ENCODE results near the gene RBBP4.
"Not testable (repeated sequence)": the region's sequence is repeated elsewhere in the genome, so short reads cannot be mapped to it uniquely, and the experiment has no call there.

RBBP4 gene

GRCh38 chr1:32650752-32651460 lies at the start of gene RBBP4:
Gene RBBP4, plus strand, starts transcription at chr1:32651208. Its CDS starts 99 bp downstream, at chr1:32651307.
- peak; percentile 96 for DNase-seq

GRCh38 chr1:32605711-32606424 lies 45.1 kb upstream of the RBBP4 start:
- DNase-seq: no peak

DNA sequence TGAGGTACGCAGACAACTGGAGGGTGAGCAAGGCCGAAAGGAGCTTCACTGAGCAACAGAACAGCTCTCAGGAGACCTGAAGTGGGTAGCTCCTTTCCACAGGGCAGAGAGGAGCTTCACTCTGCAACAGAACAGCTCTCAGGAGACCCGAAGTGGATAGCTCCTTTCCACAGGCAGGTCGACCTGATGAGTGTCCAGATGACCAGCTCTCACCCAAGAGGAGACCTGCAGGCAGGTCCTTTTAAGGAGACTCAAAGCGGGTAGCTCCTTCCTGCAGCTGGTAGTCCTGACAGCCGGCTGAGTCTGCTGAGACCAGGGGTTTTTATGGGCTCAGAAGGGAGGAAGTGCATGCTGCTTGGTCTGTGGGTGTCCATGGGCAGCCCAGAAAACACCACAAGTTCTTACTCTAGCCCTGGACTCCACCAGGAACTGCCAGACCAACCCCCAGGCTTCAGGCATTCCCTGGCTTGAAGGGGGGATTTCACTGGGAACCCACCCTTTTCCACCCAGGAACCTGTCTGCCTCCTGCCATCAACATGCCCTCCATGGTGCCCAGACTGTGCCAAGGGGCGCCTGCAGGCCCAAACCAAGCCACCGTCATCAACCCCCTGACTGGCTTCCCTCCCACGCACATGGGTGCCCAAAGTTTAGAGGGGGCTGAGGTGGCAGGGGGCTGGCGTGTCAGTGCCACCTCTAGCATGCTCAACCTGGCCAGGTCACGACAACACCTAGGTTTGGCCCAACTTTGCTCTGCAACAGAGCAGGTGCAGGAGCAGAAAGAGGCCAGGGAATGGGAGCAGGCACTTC lies 44.2 kb upstream of the RBBP4 start:
- DNase-seq: no peak

DNA sequence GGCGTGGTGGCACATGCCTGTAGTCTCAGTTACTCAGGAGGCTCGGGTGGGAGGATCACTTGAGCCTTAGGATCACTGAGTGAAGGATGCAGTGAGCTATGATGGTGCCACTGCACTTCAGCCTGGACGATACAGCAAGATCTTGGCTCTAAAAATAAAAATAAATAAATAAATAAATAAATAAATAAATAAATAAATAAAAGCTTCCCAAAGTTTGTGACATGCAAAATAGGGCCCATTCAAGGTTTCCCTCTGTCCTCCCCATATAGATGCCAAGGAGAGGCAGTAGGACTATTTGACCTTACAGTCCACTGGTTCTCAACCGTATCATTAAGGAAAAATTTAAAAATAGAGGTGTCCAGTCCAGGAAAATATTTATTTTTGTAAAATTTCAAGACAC lies 41.8 kb upstream of the RBBP4 start:
- DNase-seq: no peak

DNA sequence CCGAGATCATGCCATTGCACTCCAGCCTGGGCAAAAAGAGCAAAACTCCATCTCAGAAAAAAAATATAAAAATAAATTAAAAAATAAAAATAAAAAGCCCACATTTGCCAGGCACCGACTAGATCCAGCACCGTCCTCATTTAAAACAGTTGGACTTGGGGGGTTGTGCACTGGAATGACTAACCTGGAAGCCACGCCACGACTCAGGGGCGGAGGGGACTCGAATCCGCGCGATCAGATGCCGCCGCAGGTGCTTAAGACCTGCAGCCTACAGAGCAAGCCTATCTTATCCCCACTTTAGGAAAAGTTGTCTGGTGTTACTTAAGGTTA lies 39.2 kb upstream of the RBBP4 start:
- no peak for DNase-seq

DNA sequence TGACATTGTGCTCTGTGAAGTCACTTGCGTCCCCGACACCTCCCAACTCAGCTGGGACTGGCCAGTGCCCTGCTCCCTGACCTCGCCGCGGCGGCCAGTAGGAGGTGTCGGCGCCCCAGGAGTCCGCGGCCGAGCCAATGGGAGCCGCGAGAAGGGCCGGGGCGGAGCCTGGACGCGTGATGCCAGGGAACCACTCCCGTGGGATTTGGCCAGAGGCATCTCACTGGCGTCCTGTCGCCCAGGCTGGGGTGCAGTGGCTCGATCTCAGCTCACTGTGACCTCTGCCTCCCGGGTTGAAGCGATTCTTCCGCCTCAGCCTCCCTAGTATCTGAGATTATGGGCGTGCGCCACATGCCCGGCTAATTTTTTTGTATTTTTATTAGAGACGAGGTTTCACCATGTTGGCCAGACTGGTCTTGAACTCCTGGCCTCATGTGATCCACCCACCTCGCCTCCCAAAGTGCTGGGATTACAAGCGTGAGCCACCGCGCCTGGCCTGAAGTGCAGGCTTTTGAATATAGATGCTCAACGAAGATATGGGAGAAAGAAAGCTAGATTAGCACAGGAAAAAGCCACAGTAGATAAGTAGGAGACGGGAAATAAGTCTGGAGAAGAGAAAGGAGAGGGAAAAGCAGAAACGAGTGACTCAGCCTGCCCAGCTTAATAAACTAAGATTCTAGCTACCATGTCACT lies 38.7 kb upstream of the RBBP4 start:
- peak; percentile 82 for DNase-seq

GRCh38 chr1:32613472-32613871 lies 37.5 kb upstream of the RBBP4 start:
- no peak for DNase-seq

DNA sequence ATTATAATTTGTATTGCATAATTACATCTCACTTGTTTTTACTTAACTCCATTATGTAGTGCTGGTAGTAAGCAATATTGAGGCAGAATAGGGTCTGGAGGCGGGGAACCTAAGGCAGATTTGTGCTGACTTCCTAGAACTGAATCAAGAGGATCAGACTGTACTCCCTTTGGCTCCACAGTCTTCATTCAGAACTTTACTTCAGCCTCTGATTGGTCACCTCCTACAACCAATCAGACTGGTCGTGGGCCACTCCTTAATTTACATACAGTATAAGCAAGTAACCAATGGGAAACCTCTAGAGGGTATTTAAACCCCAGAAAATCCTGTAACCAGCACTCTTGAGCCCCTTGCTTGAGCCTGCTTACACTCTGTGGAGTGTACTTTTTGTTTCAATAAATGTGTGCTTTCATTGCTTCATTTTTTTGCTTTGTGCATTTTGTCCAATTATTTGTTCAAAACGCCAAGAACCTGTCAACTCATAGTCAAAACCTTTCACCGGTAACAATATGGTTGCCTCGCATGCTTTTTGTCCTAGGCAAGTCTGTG lies 32.3 kb upstream of the RBBP4 start:
- DNase-seq: peak; percentile 49

DNA sequence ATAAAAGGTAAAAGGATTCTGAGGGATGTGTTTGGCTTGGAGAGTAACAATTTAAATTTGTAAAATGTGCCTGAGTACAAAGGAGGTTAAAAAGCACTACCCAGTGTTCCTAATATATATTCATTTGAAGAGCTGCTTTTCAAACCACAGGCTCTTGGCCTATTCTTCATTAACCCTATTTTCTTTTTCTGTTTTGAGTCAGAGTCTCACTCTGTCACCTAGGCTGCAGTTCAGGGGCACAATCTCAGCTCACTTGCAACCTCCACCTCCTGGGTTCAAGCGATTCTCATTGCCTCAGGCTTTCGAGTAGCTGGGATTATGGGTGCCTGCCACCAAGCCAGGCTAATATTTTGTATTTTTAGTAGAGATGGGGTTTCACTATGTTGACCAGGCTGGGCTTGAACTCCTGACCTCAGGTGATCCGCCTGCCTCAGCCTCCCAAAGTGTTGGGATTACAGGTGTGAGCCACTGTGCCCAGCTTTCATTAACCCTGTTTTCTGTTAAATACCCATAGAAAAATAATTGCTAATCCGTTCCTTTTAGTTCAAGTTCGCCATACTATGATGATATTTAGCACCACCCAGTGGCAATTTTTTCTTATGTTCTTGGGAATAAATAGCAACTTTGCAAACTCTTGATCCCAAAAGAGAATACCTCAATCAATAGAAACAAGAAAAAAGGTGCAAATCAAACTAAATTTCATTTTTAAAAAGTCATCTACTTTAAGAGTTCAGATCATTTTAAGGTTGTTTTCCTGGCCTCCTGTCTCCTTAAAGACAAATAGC lies 31.1 kb upstream of the RBBP4 start:
- DNase-seq: peak; percentile 49

DNA sequence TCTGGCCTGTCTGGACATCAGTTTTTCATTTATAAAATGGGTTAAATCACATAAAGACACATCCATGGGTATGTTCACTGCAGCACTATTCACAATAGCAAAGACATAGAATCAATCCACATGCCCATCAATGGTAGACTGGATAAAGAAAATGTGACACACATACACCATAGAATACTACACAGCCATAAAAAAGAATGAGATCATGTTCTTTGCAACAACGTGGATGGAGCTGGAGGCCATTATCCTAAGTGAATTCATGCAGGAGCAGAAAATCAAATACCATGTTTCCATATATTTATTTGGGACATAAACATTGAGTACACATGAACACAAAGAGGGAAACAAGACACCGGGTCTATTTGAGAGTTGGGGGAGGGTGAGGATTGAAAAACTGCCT lies 28.8 kb upstream of the RBBP4 start:
- no peak for DNase-seq

- DNase-seq: no peak
Observed at GRCh38 chr1:32622806-32623681, 28.0 kb upstream of the RBBP4 start.

DNA sequence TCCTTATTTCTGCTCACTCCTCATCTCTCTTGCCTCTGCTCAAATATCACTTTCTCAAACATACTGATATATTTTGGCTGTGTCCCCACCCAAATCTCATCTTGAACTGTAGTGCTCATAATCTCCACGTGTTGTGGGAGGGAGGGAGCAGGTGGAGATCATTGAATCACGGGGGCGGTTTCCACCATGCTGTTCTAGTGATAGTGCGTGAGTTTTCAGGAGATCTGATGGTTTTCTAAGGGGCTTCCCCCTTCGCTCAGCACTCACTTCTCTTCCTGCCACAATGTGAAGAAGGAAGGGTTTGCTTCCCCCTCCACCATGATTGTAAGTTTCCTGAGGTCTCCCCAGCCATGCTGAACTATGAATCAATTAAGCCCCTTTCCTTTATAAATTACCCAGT lies 27.2 kb upstream of the RBBP4 start:
- peak; percentile 26 for DNase-seq

DNA sequence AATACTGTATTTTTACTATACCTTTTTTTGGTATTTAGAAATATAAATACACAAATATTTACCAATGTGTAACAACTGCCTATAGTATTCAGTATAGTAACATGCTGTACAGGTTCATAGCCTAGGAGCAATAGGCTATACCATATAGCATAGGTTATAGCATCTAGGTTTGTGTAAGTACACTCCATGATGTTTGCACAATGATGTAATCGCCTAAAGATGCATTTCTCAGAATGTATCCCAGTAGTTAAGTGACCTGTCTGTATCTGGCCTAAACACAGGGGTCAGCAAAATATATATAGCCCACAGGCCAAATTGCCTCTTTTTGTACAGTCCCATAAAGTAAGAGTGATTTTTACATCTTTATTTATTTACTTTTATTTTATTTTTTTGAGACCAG lies 24.8 kb upstream of the RBBP4 start:
- no peak for DNase-seq

DNA sequence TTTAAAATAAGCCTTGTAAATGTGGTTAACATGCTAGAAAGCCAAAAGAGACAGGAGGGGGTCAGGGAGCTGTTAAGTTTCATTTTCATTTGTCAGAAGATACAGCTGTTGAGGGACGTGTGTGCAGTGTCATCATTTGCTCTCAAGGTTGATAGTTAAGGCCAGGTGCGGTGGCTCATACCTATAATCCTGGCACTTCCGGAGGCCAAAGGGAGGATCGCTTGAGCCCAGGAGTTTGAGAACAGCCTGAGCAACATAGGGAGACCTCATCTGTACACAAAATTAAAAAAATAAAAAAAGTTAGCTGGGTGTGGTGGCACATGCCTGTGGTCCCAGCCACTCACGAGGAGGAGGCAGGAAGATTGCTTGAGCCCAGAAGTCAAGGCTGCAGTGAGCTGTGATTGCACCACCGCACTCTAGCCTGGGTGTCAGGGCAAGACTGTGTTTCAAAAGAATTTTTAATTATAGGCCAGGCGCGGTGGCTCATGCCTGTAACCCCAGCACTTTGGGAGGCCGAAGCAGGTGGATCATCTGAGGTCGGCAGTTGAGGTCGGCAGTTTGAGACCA lies 23.3 kb upstream of the RBBP4 start:
- DNase-seq: no peak

- DNase-seq: not testable (repeated sequence)
Observed at GRCh38 chr1:32630173-32630572, 20.8 kb upstream of the RBBP4 start.

DNA sequence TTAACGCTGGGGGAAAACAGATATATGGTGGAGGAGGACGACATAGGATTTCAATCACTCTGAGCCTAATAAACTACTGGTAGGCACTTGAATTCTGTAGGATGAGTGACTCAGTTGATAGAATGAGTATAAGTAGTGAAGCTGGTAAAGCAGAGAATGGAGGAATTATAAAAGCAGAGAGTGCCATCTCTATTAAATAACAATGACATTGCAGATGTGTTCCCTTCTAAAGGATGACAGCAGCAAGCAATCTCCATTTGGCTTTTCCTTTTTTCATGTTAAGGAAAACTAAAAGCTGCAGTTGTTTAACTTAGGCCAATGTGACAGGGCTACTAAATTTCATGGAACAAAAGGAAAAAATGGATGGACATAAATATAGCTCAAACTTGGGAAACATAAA lies 18.2 kb upstream of the RBBP4 start:
- DNase-seq: no peak

DNA sequence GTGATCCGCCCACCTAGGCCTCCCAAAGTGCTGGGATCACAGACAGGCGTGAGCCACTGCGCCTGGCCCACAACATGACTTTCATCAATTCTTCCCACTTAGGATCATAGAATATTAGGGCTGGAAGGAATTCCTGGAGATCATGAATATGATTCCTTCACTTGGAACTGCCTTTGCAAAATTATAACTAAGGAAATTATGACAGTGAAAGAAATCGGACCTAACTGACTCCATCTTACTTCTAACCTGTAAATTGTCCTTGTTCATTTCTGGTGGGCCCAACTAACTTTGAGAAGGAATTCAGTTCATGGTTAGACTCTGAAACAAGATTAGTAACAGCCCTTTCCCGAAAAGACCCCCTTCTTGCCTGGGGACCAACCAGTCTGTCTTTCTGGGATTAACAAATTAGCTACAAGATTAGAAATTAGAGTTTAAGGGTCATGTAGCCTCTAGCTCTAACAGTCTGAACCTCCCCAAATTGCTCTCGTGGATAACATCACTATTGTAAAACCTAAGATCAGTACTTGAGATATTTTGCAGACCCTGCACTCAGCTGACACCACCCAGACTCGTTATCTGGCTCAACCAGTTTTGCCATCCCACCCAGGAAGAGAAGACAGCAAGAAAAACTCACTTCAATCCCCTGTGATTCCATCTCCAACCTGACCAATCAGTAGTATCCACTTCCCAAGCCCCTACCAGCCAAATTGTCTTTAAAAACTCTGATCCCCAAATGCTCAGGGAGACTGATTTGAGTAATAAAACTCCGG lies 15.3 kb upstream of the RBBP4 start:
- no peak for DNase-seq

GRCh38 chr1:32636914-32637645 lies 13.9 kb upstream of the RBBP4 start:
- no peak for DNase-seq

DNA sequence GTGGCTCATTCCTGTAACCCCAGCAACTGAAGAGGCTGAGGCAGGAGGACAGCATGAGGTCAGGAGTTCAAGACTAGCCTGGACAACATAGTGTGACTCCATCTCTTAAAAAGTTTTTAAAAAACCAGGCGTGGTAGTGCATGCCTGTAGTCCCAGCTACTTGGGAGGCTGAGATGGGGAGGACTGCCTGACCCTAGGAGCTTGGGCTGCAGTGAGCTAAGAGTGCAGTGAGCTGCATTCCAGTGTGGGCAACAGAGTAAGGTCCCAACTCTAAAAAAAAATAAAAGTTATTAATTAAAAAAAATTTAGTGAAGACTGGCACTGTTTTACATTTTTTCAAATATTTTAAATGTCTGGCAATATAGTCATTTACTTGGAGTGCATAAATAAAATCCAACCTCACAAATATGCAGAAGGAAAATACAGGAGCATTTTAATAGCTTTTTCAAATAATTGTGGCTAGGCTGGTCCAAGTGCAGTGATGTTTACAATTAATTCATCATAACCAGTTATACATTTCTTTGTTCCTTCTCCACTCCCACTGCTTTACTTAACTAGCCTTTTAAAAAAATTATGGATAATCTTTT lies 11.4 kb upstream of the RBBP4 start:
- DNase-seq: no peak

All from hematopoietic multipotent progenitor cell treated with erythropoietin and hydrocortisone succinate and interleukin-3 and kit ligand, for 8 days (in vitro differentiated cells).